Smooth muscle cell (in vitro differentiated cells): Measurements from ENCODE around the gene ZSCAN12. TPM values are rescaled to one million over a fixed set of nuclear protein-coding genes. Genes with fewer than 3 reads are reported as not detected.

Experiments used
- DNase-seq: peaks from one replicate; lab custom pipeline; 2025; ENCODE audit not compliant: unreplicated experiment; lab: John Stamatoyannopoulos, UW
- H2AFZ ChIP-seq: fragments of 200-600 bp; sonication (generic); 2 replicates; pipeline ENCODE4 v1.6.0; 2016; ENCODE audit warnings: antibody characterized with exemption, low read depth, mild to moderate bottlenecking
- H3F3A ChIP-seq: fragments of 200-600 bp; sonication (generic); 2 replicates; pipeline ENCODE4 v1.6.0; 2017; ENCODE audit warnings: antibody characterized with exemption, low read depth
- H3K27ac ChIP-seq: fragments of 200-600 bp; sonication (generic); 2 replicates; pipeline ENCODE4 v1.5.1; 2016; ENCODE audit warnings: low read depth, mild to moderate bottlenecking
- H3K27me3 ChIP-seq: fragments of 200-600 bp; sonication (generic); 2 replicates; pipeline ENCODE4 v1.6.1; 2016; ENCODE audit warnings: low read depth, mild to moderate bottlenecking
- H3K36me3 ChIP-seq: fragments of 200-600 bp; sonication (generic); 2 replicates; pipeline ENCODE4 v1.5.1; 2016; ENCODE audit warnings: low read depth
- H3K4me1 ChIP-seq: fragments of 200-600 bp; sonication (generic); 2 replicates; pipeline ENCODE4 v1.5.1; 2016; ENCODE audit warnings: low read depth
- H3K4me2 ChIP-seq: fragments of 200-600 bp; sonication (generic); 2 replicates; pipeline ENCODE4 v1.6.0; 2016; ENCODE audit warnings: mild to moderate bottlenecking
- H3K4me3 ChIP-seq: fragments of 200-600 bp; sonication (generic); 2 replicates; pipeline ENCODE4 v1.5.1; 2016; ENCODE audit warnings: mild to moderate bottlenecking
- H3K79me2 ChIP-seq: fragments of 200-600 bp; sonication (generic); 2 replicates; pipeline ENCODE4 v1.6.0; 2016; ENCODE audit warnings: low read depth, mild to moderate bottlenecking
- H3K9ac ChIP-seq: fragments of 200-600 bp; sonication (generic); 2 replicates; pipeline ENCODE4 v1.6.0; 2016; ENCODE audit warnings: low read depth
- H3K9me3 ChIP-seq: fragments of 200-600 bp; sonication (generic); replicated peaks from 2 replicates; pipeline ENCODE4 v1.5.1; 2016; ENCODE audit warnings: low read depth
- H4K20me1 ChIP-seq: fragments of 200-600 bp; sonication (generic); 2 replicates; pipeline ENCODE4 v1.6.0; 2016; ENCODE audit warnings: low read depth
- CTCF ChIP-seq: fragments of 200-600 bp; sonication (generic); IDR thresholded peaks from 2 replicates; pipeline ENCODE4 v1.5.1; 2017; ENCODE audit warnings: borderline replicate concordance, mild to moderate bottlenecking, antibody characterized with exemption; ENCODE audit not compliant: insufficient read depth, poor library complexity, severe bottlenecking
- WGBS: methylation state at CpG from one replicate; pipeline ENCODE4 v1.1.7; 2016; ENCODE audit warnings: low lambda C conversion rate; 5-methylcytosine and 5-hydroxymethylcytosine counted together
- polyA plus RNA-seq: library from polyadenylated mRNA; unstranded; fragments of >200 nt; fragmentation: Nextera tagmentation; extraction: Ambion mirVana; gene quantifications from 2 replicates; pipeline ENCODE4 v1.2.1, GENCODE V29; 2016
- total RNA-seq: library from RNA; depleted of rRNA; stranded (reverse); fragments of >200 nt; gene quantifications from 2 replicates; pipeline ENCODE4 v1.2.3, GENCODE V29; 2014

The ZSCAN12 gene
- total and polyA plus RNA-seq, 2 experiments from 2014 or later = 1.3 to 6.8 TPM

GRCh38 chr6:28383235-28384142 is 16.1 kb downstream of the ZSCAN12 start:
- Histone ChIP-seq H3K79me2 (peaks cover 17% of the 10 kb centered on the region), H2AFZ (peak overlapping the region; percentile 81), H3K9ac (peak overlapping the region; percentile 49), H3F3A (peaks cover 10% of the 10 kb centered on the region), H3K4me2 (peak overlapping the region; percentile 84), H3K9me3 (peaks cover 11% of the 10 kb centered on the region), H3K36me3 (peaks cover 27% of the 10 kb centered on the region), H3K27me3 (no peaks in the 10 kb centered on the region), H4K20me1 (no peaks in the 10 kb centered on the region), H3K4me1 (peaks cover 6% of the 10 kb centered on the region), H3K4me3 (peak overlapping the region; percentile 64), H3K27ac (peak overlapping the region; percentile 60)
- peak; percentile 45 for TF ChIP-seq CTCF
- DNase-seq = peak; percentile 30
- 13% methylated on average over 31 of the region's 31 CpGs for WGBS

- WGBS = 97% methylated on average over 2 of the region's 2 CpGs
- H3K9me3 ChIP-seq = peaks cover 13% of the 10 kb centered on the region
- no peaks in the 10 kb centered on the region for H3K79me2 ChIP-seq
- TF ChIP-seq CTCF = no peak
- no peaks in the 10 kb centered on the region for H4K20me1 ChIP-seq
- H3K9ac ChIP-seq = no peak overlapping the region
- no peak overlapping the region for H3K4me3 ChIP-seq
- peaks cover 6% of the 10 kb centered on the region for H3K4me1 ChIP-seq
- H3K4me2 ChIP-seq = no peak overlapping the region
- H3K27me3 ChIP-seq = no peaks in the 10 kb centered on the region
- peaks cover 22% of the 10 kb centered on the region for H3K36me3 ChIP-seq
- H2AFZ ChIP-seq = no peak overlapping the region
- peaks cover 10% of the 10 kb centered on the region for H3F3A ChIP-seq
- no peak for DNase-seq
- no peak overlapping the region for H3K27ac ChIP-seq
Measured at GRCh38 chr6:28380381-28380780, 19.2 kb downstream of the ZSCAN12 start.

- Histone ChIP-seq H3K27ac (no peak overlapping the region), H3K9me3 (peaks cover 13% of the 10 kb centered on the region)
- DNase-seq = no peak
Measured at GRCh38 chr6:28378644-28379043, 20.9 kb downstream of the ZSCAN12 start.

More at GRCh38 chr6:28378644-28379043, 20.9 kb downstream of the ZSCAN12 start:
- no peak for TF ChIP-seq CTCF
- Histone ChIP-seq H4K20me1 (no peaks in the 10 kb centered on the region), H3K9ac (no peak overlapping the region), H3F3A (peaks cover under 1% of the 10 kb centered on the region), H3K36me3 (peaks cover 22% of the 10 kb centered on the region), H3K4me3 (no peak overlapping the region), H2AFZ (no peak overlapping the region), H3K4me1 (peaks cover 6% of the 10 kb centered on the region), H3K4me2 (no peak overlapping the region), H3K79me2 (no peaks in the 10 kb centered on the region), H3K27me3 (no peaks in the 10 kb centered on the region)
